ENCODE results near the gene DOCK6. TPM values are rescaled to one million over a fixed set of nuclear protein-coding genes. Genes with fewer than 3 reads are reported as not detected.

DOCK6 gene
- total and polyA plus RNA-seq, 2 of the 13 experiments (the other 11 are each of a cell fraction or from before 2014, with no cell fraction given) = 5.4 to 38.1 TPM

- DNase-seq (ENCODE audit: low spot score) (no peak), ATAC-seq (no peak), FAIRE-seq (no peak)
- Histone ChIP-seq H3K27ac (ENCODE audit: extremely low read length, insufficient read depth, low read length) (no peak overlapping the region), H3K27me3 (ENCODE audit: control insufficient read depth in 1 of 2, insufficient read depth in 2 of 2, low read length in 2 of 2) (peaks cover 0 to 2% of the 10 kb centered on the region in 2 experiments; a peak in 1 of 5 replicates), H3K36me3 (replicated peaks in 1 of 2; ENCODE audit: control insufficient read depth in 1 of 2, insufficient read depth in 2 of 2, low read length in 2 of 2) (no peaks in the 10 kb centered on the region), H3K9me3 (ENCODE audit: low read length) (no peaks in the 10 kb centered on the region), H3K4me1 (ENCODE audit: insufficient read depth, low read length) (peaks cover 61% of the 10 kb centered on the region), H2AFZ (ENCODE audit: low read length) (peak overlapping the region; percentile 12), H3K4me3 (replicated peaks in 1 of 3; ENCODE audit: insufficient read depth in 1 of 3, low read depth in 2 of 3, low read length in 3 of 3) (no peak overlapping the region), H3K79me2 (ENCODE audit: insufficient read depth, low read length) (no peaks in the 10 kb centered on the region), H4K20me1 (ENCODE audit: insufficient read depth, low read length) (no peaks in the 10 kb centered on the region), H3K4me2 (ENCODE audit: low read depth, low read length) (peak overlapping the region; percentile 57; the same call in 1 of the 2 replicates), H3K9ac (ENCODE audit: insufficient read depth, low read depth, low read length) (no peak overlapping the region)
- intact Hi-C loops (cut with micrococcal nuclease; ENCODE audit: unreplicated experiment) = no loop called here
- POLR2A ChIA-PET = no interaction called here
- BruUV-seq (replicated peaks) = no TSS peak
- CTCF ChIA-PET (ENCODE audit: low intra/inter-chr PET ratio, low total read pairs) = no interaction called here
- in situ Hi-C loops (cut with HindIII; ENCODE audit: extremely low pct_ligation_motif_present, low pct_unique_long_range_greater_than_20kb) = no loop called here
- TF ChIP-seq MXI1 (IDR thresholded peaks at IDR 0.05; ENCODE audit: borderline replicate concordance, low read depth, low read length) (no peak), SMAD9 (CRISPR knock-in tag; IDR thresholded peaks at IDR 0.05) (no peak), ESRRA (CRISPR knock-in tag; IDR thresholded peaks at IDR 0.05; ENCODE audit: low read depth) (no peak)
- 57% methylated on average over 6 of the region's 7 CpGs for WGBS (ENCODE audit: low lambda C conversion rate)
Measured at GRCh38 chr19:11269408-11269807, 7.1 kb upstream of the DOCK6 start.

- no TSS peak for BruUV-seq (replicated peaks)
- peak overlapping the region; percentile 57 for H3K4me2 ChIP-seq (ENCODE audit: low read depth, low read length)
- no peaks in the 10 kb centered on the region for H3K79me2 ChIP-seq (ENCODE audit: insufficient read depth, low read length)
- intact Hi-C loops (cut with micrococcal nuclease; ENCODE audit: unreplicated experiment) = no loop called here
- DNase-seq (ENCODE audit: low spot score) = peak; percentile 60
- no peak overlapping the region for H3K4me3 ChIP-seq (replicated peaks in 1 of 3; ENCODE audit: insufficient read depth in 1 of 3, low read depth in 2 of 3, low read length in 3 of 3)
- FAIRE-seq = no peak
- POLR2A ChIA-PET = interaction anchor here (0.8 kb wide), 1 partner anchor 25 kb away, joined by 3 read pairs; no protein-coding TSS in a partner anchor
- H3K36me3 ChIP-seq (replicated peaks in 1 of 2; ENCODE audit: control insufficient read depth in 1 of 2, insufficient read depth in 2 of 2, low read length in 2 of 2) = no peaks in the 10 kb centered on the region
- H3K9me3 ChIP-seq (ENCODE audit: low read length) = no peaks in the 10 kb centered on the region
- H3K27me3 ChIP-seq (ENCODE audit: control insufficient read depth in 1 of 2, insufficient read depth in 2 of 2, low read length in 2 of 2) = peaks cover 0 to 2% of the 10 kb centered on the region in 2 experiments; a peak in 1 of 5 replicates
- H2AFZ ChIP-seq (ENCODE audit: low read length) = no peak overlapping the region
- H3K9ac ChIP-seq (ENCODE audit: insufficient read depth, low read depth, low read length) = peak overlapping the region; percentile 28; the same call in 1 of the 2 replicates
- H3K4me1 ChIP-seq (ENCODE audit: insufficient read depth, low read length) = peaks cover 61% of the 10 kb centered on the region
- CTCF ChIA-PET (ENCODE audit: low intra/inter-chr PET ratio, low total read pairs) = no interaction called here
- no peak overlapping the region for H3K27ac ChIP-seq (ENCODE audit: extremely low read length, insufficient read depth, low read length)
- 24% methylated on average over 10 of the region's 10 CpGs for WGBS (ENCODE audit: low lambda C conversion rate)
- no peak for ATAC-seq
- in situ Hi-C loops (cut with HindIII; ENCODE audit: extremely low pct_ligation_motif_present, low pct_unique_long_range_greater_than_20kb) = no loop called here
- H4K20me1 ChIP-seq (ENCODE audit: insufficient read depth, low read length) = no peaks in the 10 kb centered on the region
- TF ChIP-seq CC2D1A (CRISPR knock-in tag; IDR thresholded peaks at IDR 0.05) (no peak), HIC2 (CRISPR knock-in tag; IDR thresholded peaks at IDR 0.05; ENCODE audit: low read depth) (0 out of 2 replicates have a peak, but pooled peaks have one; percentile 37), ZNF557 (CRISPR knock-in tag; IDR thresholded peaks at IDR 0.05) (no peak), ZNF317 (CRISPR knock-in tag; IDR thresholded peaks at IDR 0.05) (no peak), DZIP1 (CRISPR knock-in tag; IDR thresholded peaks at IDR 0.05) (no peak), ETV5 (CRISPR knock-in tag; IDR thresholded peaks at IDR 0.05; ENCODE audit: borderline replicate concordance) (peak; percentile 68; the same call in 1 of the 2 replicates)
- TF ChIP-seq, protein P1, sequence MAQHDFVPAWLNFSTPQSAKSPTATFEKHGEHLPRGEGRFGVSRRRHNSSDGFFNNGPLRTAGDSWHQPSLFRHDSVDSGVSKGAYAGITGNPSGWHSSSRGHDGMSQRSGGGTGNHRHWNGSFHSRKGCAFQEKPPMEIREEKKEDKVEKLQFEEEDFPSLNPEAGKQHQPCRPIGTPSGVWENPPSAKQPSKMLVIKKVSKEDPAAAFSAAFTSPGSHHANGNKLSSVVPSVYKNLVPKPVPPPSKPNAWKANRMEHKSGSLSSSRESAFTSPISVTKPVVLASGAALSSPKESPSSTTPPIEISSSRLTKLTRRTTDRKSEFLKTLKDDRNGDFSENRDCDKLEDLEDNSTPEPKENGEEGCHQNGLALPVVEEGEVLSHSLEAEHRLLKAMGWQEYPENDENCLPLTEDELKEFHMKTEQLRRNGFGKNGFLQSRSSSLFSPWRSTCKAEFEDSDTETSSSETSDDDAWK (CRISPR knock-in tag; IDR thresholded peaks at IDR 0.05) = no peak
- TF ChIP-seq, protein P2, sequence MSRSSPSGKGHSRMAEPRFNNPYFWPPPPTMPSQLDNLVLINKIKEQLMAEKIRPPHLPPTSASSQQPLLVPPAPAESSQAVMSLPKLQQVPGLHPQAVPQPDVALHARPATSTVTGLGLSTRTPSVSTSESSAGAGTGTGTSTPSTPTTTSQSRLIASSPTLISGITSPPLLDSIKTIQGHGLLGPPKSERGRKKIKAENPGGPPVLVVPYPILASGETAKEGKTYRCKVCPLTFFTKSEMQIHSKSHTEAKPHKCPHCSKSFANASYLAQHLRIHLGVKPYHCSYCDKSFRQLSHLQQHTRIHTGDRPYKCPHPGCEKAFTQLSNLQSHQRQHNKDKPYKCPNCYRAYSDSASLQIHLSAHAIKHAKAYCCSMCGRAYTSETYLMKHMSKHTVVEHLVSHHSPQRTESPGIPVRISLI (CRISPR knock-in tag; IDR thresholded peaks at IDR 0.05; ENCODE audit: borderline replicate concordance) = peak; percentile 56; the same call in 1 of the 2 replicates
Measured at GRCh38 chr19:11268783-11269267, 6.5 kb upstream of the DOCK6 start.

All from HepG2 (cell line).